SK-N-SH treated with all-trans-retinoic acid at 6 μM for 48 hours (cell line): ENCODE results near the gene FGGY.

Experiments
- ATAC-seq: fragments of 200-7000 bp; cut with Tn5 transposase; 3 replicates; pipeline ENCODE4 v1.9.1; 2020; ENCODE audit warnings: mild to moderate bottlenecking, moderate library complexity
- ARNTL ChIP-seq: fragments of 450-650 bp; formaldehyde crosslinking; IDR thresholded peaks from 2 replicates; pipeline ENCODE4 v1.5.0; 2020; ENCODE audit warnings: low read depth, mild to moderate bottlenecking, moderate library complexity, borderline replicate concordance
- BACH2 ChIP-seq: fragments of 250-450 bp; sonication (Bioruptor Pico); IDR thresholded peaks from 2 replicates; pipeline ENCODE4 v1.9.0; 2021; ENCODE audit warnings: mild to moderate bottlenecking, borderline replicate concordance
- CREB5 ChIP-seq: fragments of 250-450 bp; sonication (Bioruptor Pico); IDR thresholded peaks from 2 replicates; pipeline ENCODE4 v1.5.1; 2020; ENCODE audit warnings: low read depth, mild to moderate bottlenecking, moderate library complexity
- CSDC2 ChIP-seq: fragments of 250-450 bp; sonication (Bioruptor Pico); IDR thresholded peaks from 2 replicates; pipeline ENCODE4 v1.5.0; 2020; ENCODE audit warnings: mild to moderate bottlenecking, moderate library complexity
- CSRNP3 ChIP-seq: fragments of 250-450 bp; sonication (Bioruptor Pico); IDR thresholded peaks from 2 replicates; pipeline ENCODE4 v1.5.1; 2021; ENCODE audit warnings: mild to moderate bottlenecking, moderate library complexity
- GLIS3 ChIP-seq: fragments of 250-450 bp; sonication (Bioruptor Pico); IDR thresholded peaks from 2 replicates; pipeline ENCODE4 v1.5.0; 2020; ENCODE audit warnings: mild to moderate bottlenecking, moderate library complexity
- ISL1 ChIP-seq: fragments of 250-450 bp; sonication (Bioruptor Pico); IDR thresholded peaks from 2 replicates; pipeline ENCODE4 v2.1.2; 2022; ENCODE audit warnings: mild to moderate bottlenecking, moderate library complexity
- OSR1 ChIP-seq: fragments of 250-450 bp; sonication (Bioruptor Pico); IDR thresholded peaks from 2 replicates; pipeline ENCODE4 v1.8.0; 2022; ENCODE audit warnings: moderate library complexity, mild to moderate bottlenecking, inconsistent platforms
- PATZ1 ChIP-seq: fragments of 250-450 bp; sonication (Bioruptor Pico); IDR thresholded peaks from 2 replicates; pipeline ENCODE4 v1.8.0; 2020; ENCODE audit warnings: mild to moderate bottlenecking, moderate library complexity, borderline replicate concordance
- POU6F1 ChIP-seq: fragments of 250-450 bp; sonication (Bioruptor Pico); IDR thresholded peaks from 2 replicates; pipeline ENCODE4 v1.8.0; 2021; ENCODE audit warnings: low read depth, mild to moderate bottlenecking, moderate library complexity, borderline replicate concordance
- PPARA ChIP-seq: fragments of 250-450 bp; sonication (Bioruptor Pico); IDR thresholded peaks from 2 replicates; pipeline ENCODE4 v1.5.0; 2020; ENCODE audit warnings: mild to moderate bottlenecking, borderline replicate concordance
- RARB ChIP-seq: fragments of 250-450 bp; sonication (Bioruptor Pico); IDR thresholded peaks from 2 replicates; pipeline ENCODE4 v1.8.0; 2021; ENCODE audit warnings: mild to moderate bottlenecking, moderate library complexity
- TCF4 ChIP-seq: fragments of 250-450 bp; sonication (Bioruptor Pico); IDR thresholded peaks from 2 replicates; pipeline ENCODE4 v1.8.0; 2021; ENCODE audit warnings: mild to moderate bottlenecking, moderate library complexity, borderline replicate concordance
- TSHZ2 ChIP-seq: fragments of 250-450 bp; sonication (Bioruptor Pico); IDR thresholded peaks from 2 replicates; pipeline ENCODE4 v1.5.0; 2020; ENCODE audit warnings: mild to moderate bottlenecking, moderate library complexity
- ZC3H10 ChIP-seq: fragments of 250-450 bp; sonication (Bioruptor Pico); IDR thresholded peaks from 2 replicates; pipeline ENCODE4 v1.5.1; 2021; ENCODE audit warnings: mild to moderate bottlenecking, moderate library complexity
- ZFP3 ChIP-seq: fragments of 250-450 bp; sonication (Bioruptor Pico); IDR thresholded peaks from 2 replicates; pipeline ENCODE4 v1.5.0; 2020; ENCODE audit warnings: mild to moderate bottlenecking, moderate library complexity
- ZFP30 ChIP-seq: fragments of 450-650 bp; formaldehyde crosslinking; IDR thresholded peaks from 2 replicates; pipeline ENCODE4 v1.5.0; 2022; ENCODE audit warnings: mild to moderate bottlenecking, moderate library complexity
- ZNF70 ChIP-seq: fragments of 450-650 bp; formaldehyde crosslinking; IDR thresholded peaks from 2 replicates; pipeline ENCODE4 v1.5.0; 2020; ENCODE audit warnings: mild to moderate bottlenecking, moderate library complexity
- ZNF8 ChIP-seq: fragments of 450-650 bp; formaldehyde crosslinking; IDR thresholded peaks from 2 replicates; pipeline ENCODE4 v1.5.0; 2020; ENCODE audit warnings: mild to moderate bottlenecking, moderate library complexity

Gene FGGY

GRCh38 chr1:59714966-59715365 is 418.1 kb downstream of the FGGY start:
- ATAC-seq: no peak
- TF ChIP-seq ZFP3 (CRISPR knock-in tag): no peak
- TF ChIP-seq ZNF70 (CRISPR knock-in tag): no peak
- no peak for TF ChIP-seq PPARA
- TF ChIP-seq GLIS3: no peak

- TF ChIP-seq ZFP30 (CRISPR knock-in tag) (no peak), TCF4 (CRISPR knock-in tag) (no peak), ARNTL (no peak), CSRNP3 (CRISPR knock-in tag) (no peak), PPARA (no peak), TSHZ2 (no peak), OSR1 (CRISPR knock-in tag) (no peak)
- ATAC-seq: no peak
Measured at GRCh38 chr1:59716832-59717231, 419.9 kb downstream of the FGGY start.

GRCh38 chr1:59718064-59718988 is 421.4 kb downstream of the FGGY start:
- TF ChIP-seq PPARA (no peak), RARB (CRISPR knock-in tag) (no peak), ISL1 (CRISPR knock-in tag) (no peak), ARNTL (no peak), OSR1 (CRISPR knock-in tag) (no peak), BACH2 (CRISPR knock-in tag) (no peak), ZNF8 (CRISPR knock-in tag) (no peak), CSDC2 (no peak), TSHZ2 (no peak), CSRNP3 (CRISPR knock-in tag) (no peak), PATZ1 (CRISPR knock-in tag) (no peak)
- TF ChIP-seq, all 23 proteins: peak for 0
- peak; percentile 83 for ATAC-seq

GRCh38 chr1:59718989-59719360 is 422.1 kb downstream of the FGGY start:
- ATAC-seq: no peak
- TF ChIP-seq POU6F1 (CRISPR knock-in tag) (no peak), CREB5 (CRISPR knock-in tag) (no peak), TSHZ2 (no peak), ZC3H10 (CRISPR knock-in tag) (no peak), ZNF8 (CRISPR knock-in tag) (no peak)
